Superior temporal gyrus (tissue), 1 donor: ENCODE results near the gene C20orf96.
"Not testable (repeated sequence)": the region's sequence is repeated elsewhere in the genome, so short reads cannot be mapped to it uniquely, and the experiment has no call there.

Experiments used
- DNase-seq: peaks from one replicate; pipeline ENCODE4 v3.0.0-alpha.2; 2016; ENCODE audit errors: extremely low spot score

Gene C20orf96

GRCh38 chr20:237489-237888, 53.1 kb downstream of the C20orf96 start:
- no peak for DNase-seq

DNA sequence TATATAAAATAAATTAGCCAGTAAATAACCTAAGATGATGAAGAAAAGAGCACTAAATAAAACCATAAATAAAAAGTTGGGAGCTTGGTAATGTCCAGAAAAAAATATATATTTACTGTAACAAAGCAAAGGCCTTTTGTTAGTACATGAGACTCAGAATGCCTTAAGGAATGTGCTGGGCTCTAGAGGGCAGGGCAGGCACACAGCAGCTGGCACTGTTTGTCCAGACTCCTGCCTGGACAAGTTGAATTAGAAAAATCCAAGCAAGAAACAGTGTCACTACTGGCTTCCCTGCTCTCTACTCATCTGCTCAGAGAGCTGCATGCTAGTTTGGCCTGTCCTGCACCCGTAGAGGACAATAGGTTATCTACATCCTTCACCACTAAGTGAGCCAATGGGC, 54.7 kb downstream of the C20orf96 start:
- no peak for DNase-seq

DNA sequence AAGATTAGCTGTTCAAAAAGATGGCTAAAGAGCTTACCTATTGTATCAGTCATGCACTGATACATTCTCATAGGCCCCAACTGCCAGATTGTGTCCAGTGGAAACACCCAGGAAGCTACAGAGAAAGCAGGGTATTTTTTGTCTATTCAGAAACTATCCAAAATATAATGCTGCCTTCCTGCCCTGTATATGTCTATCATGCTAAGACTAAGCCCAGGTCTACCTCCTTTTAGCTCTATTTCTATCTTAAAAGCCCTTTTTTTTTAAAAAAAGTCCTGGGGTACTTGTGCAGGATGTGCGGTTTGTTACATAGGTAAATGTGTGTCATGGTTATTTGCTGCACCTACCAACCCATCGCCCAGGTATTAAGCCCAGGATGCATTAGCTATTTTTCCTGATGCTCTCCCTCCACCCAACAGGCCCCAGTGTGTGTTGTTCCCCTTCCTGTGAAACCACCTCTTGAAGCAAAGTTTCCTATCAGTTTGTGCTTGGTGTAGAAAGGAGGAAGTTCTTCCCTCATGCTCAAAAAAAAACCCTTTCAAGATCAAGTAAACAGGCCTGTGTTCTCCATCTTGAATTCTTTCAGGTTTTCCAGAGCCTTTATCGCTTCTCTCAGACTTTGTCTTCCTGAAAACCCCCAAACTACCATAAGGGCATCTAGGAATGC, 63.0 kb downstream of the C20orf96 start:
- no peak for DNase-seq

DNA sequence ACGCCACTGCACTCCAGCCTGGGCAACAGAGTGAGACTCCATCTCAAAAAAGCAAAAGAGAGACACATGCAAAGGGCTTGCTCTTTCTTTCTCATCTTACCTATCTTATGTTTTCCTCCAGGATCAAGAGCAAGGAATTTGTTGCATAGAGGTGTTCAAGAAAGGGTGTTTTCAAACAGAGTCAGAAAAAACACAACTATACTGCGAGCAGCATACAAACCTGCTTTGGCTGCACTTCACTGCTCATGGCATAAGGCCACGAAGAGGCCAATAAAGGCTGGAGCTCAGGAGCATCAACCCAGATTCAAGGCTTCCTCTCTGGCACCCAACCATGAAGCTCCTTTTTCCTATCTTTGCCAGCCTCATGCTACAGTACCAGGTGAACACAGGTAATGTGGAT, 63.6 kb downstream of the C20orf96 start, which contains the start of gene DEFB129:
TSS of gene DEFB129 (plus strand) at position 301 of the 400 bp plus-strand sequence. CDS start at position 332, 31 bp downstream.
- no peak for DNase-seq

DNA sequence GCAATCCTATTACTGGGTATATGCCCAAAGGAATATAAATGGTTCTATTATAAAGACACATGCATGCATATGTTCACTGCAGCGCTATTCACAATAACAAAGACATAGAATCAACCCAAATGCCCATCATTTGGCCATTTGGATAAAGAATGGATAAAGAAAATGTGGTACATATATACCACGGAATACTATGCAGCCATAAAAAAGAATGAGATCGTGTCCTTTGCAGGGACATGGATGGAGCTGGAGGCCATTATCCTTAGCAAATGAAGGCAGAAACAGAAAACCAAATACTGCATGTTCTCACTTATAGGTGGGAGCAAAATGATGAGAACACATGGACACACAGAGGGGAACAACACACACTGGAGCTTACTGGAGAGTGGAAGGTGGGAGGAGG, 64.7 kb downstream of the C20orf96 start:
- DNase-seq: not testable (repeated sequence)

DNA sequence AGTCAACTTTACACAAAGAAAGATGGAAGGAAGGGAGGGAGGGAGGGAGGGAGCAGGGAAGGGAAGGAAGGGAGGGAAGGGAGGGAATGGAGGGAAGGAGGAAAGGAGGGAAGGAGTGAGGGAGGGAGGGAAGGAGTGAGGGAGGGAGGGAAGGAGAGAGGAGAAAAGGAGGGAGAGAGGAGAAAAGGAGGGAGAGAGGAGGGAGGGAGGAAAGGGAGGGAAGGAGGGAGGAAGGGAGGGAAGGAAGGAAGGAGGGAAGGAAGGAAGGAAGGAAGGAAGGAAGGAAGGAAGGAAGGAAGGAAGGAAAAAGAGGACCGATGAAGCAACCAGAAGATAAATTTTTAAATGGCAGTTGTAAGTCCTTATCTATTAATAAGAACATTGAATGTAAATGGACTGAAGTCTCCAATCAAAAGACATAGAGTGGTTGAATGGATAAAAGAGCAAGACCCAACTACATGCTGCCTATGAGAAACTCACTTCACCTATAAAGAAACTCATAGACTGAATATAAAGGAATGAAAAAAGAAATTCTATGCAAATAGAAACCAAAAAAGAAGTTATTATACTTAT, 69.2 kb downstream of the C20orf96 start:
- no peak for DNase-seq
